Measurements from ENCODE around the gene LRRN4.

DNA sequence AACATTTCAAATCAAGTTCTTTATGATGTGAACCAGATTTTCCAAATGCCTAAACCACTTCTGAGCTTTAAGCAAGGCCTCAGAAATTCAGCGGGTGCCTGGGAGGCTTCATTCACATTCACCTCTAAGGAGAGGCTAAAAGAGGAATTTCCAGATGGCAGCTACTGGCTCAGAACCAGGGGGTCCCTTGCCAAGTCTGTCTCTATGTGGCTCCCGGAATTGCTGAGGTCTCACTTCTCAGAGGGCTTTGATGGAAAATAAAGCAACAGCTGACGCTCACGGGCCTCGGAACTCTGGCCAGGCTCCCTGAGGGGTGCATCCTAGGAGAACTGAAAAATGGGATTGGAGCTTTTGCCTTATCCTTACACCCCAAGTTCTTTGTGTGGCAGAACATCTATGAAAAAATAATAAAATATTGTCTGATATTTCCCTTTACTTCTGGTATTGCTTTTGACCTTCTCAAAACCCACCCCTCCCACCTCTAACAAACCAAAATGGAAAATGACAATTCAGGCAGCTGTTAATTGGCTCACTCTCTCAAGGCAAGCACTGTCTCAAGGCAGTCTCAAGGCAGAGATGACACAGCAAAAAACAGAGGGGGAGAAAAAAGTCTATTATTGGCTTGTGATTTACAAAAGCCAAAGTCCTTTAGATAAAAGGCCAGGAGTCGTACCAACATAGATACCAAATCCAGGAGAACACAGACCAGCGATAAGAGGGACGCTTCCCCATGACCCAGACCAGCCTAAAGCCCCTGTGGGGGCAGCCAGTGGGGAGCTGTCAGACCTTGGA lies 21.8 kb upstream of the LRRN4 start:
- TF ChIP-seq POLR2A (IDR thresholded peaks at IDR 0.05) (no peak), POLR2AphosphoS5 (IDR thresholded peaks at IDR 0.05) (no peak)
- TF ChIP-seq, protein P1, sequence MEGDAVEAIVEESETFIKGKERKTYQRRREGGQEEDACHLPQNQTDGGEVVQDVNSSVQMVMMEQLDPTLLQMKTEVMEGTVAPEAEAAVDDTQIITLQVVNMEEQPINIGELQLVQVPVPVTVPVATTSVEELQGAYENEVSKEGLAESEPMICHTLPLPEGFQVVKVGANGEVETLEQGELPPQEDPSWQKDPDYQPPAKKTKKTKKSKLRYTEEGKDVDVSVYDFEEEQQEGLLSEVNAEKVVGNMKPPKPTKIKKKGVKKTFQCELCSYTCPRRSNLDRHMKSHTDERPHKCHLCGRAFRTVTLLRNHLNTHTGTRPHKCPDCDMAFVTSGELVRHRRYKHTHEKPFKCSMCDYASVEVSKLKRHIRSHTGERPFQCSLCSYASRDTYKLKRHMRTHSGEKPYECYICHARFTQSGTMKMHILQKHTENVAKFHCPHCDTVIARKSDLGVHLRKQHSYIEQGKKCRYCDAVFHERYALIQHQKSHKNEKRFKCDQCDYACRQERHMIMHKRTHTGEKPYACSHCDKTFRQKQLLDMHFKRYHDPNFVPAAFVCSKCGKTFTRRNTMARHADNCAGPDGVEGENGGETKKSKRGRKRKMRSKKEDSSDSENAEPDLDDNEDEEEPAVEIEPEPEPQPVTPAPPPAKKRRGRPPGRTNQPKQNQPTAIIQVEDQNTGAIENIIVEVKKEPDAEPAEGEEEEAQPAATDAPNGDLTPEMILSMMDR (IDR thresholded peaks at IDR 0.05) = no peak

Measured in stomach (tissue), 4 donors.